Measurements from ENCODE around the gene LRRC42.
"Not testable (repeated sequence)": the region's sequence is repeated elsewhere in the genome, so short reads cannot be mapped to it uniquely, and the experiment has no call there.

Gene LRRC42

GRCh38 chr1:53966794-53967193, 20.6 kb downstream of the LRRC42 start:
- ChIA-PET CTCF (no interaction called here), POLR2A (interaction anchor here (1.4 kb wide), 1 partner anchor 21 kb away, joined by 4 read pairs; the partner anchor contains the start of gene IFT25)
- TF ChIP-seq ZNF384 (IDR thresholded peaks at IDR 0.05) (no peak), PKNOX1 (IDR thresholded peaks at IDR 0.05) (no peak), FOXM1 (IDR thresholded peaks at IDR 0.05; ENCODE audit: borderline replicate concordance) (no peak)
- DNase-seq (ENCODE audit: extremely low spot score) = no peak

- ChIA-PET POLR2A (no interaction called here), CTCF (no interaction called here)
- no peak for DNase-seq (ENCODE audit: extremely low spot score)
- TF ChIP-seq LEF1 (IDR thresholded peaks at IDR 0.05; ENCODE audit: borderline replicate concordance) = no peak
- TF ChIP-seq FOXK2 (IDR thresholded peaks at IDR 0.05) = no peak
- no peak for TF ChIP-seq SP1 (IDR thresholded peaks at IDR 0.05)
- no peak for TF ChIP-seq ARNT (IDR thresholded peaks at IDR 0.05)
- no peak for TF ChIP-seq PKNOX1 (IDR thresholded peaks at IDR 0.05)
- TF ChIP-seq TARDBP (IDR thresholded peaks at IDR 0.05) = no peak
- no peak for TF ChIP-seq FOXM1 (IDR thresholded peaks at IDR 0.05; ENCODE audit: borderline replicate concordance)
- TF ChIP-seq SUZ12 (IDR thresholded peaks at IDR 0.05) = no peak
- no peak for TF ChIP-seq CTBP1 (IDR thresholded peaks at IDR 0.05; ENCODE audit: borderline replicate concordance)
- TF ChIP-seq FOXA1 (IDR thresholded peaks at IDR 0.05) = no peak
- TF ChIP-seq BHLHE40 (IDR thresholded peaks at IDR 0.05; ENCODE audit: borderline replicate concordance) = no peak
- TF ChIP-seq ELF4 (IDR thresholded peaks at IDR 0.05) = no peak
- no peak for TF ChIP-seq HDGF (IDR thresholded peaks at IDR 0.05; ENCODE audit: borderline replicate concordance)
- TF ChIP-seq NFRKB (IDR thresholded peaks at IDR 0.05) = no peak
- no peak for TF ChIP-seq ZNF384 (IDR thresholded peaks at IDR 0.05)
Observed at GRCh38 chr1:53967409-53968124, 21.4 kb downstream of the LRRC42 start.

GRCh38 chr1:53968125-53968513, 22.0 kb downstream of the LRRC42 start:
- POLR2A ChIA-PET = no interaction called here
- CTCF ChIA-PET = no interaction called here
- DNase-seq (ENCODE audit: extremely low spot score) = no peak
- no peak for TF ChIP-seq TARDBP (IDR thresholded peaks at IDR 0.05)
- TF ChIP-seq FOXA1 (IDR thresholded peaks at IDR 0.05) = no peak
- no peak for TF ChIP-seq LEF1 (IDR thresholded peaks at IDR 0.05; ENCODE audit: borderline replicate concordance)
- TF ChIP-seq FOXK2 (IDR thresholded peaks at IDR 0.05) = no peak
- no peak for TF ChIP-seq L3MBTL2 (conservative IDR thresholded peaks at IDR 0.05)
- TF ChIP-seq CTBP1 (IDR thresholded peaks at IDR 0.05; ENCODE audit: borderline replicate concordance) = no peak
- TF ChIP-seq PKNOX1 (IDR thresholded peaks at IDR 0.05) = no peak
- no peak for TF ChIP-seq FOXM1 (IDR thresholded peaks at IDR 0.05; ENCODE audit: borderline replicate concordance)
- TF ChIP-seq NFRKB (IDR thresholded peaks at IDR 0.05) = no peak
- TF ChIP-seq SP1 (IDR thresholded peaks at IDR 0.05) = no peak
- TF ChIP-seq HDGF (IDR thresholded peaks at IDR 0.05; ENCODE audit: borderline replicate concordance) = no peak
- no peak for TF ChIP-seq SUZ12 (IDR thresholded peaks at IDR 0.05)
- TF ChIP-seq ELF4 (IDR thresholded peaks at IDR 0.05) = no peak
- no peak for TF ChIP-seq ZNF384 (IDR thresholded peaks at IDR 0.05)
- no peak for TF ChIP-seq ARNT (IDR thresholded peaks at IDR 0.05)
- TF ChIP-seq BHLHE40 (IDR thresholded peaks at IDR 0.05; ENCODE audit: borderline replicate concordance) = no peak

- CTCF ChIA-PET; POLR2A ChIA-PET; DNase-seq (ENCODE audit: extremely low spot score): not testable (repeated sequence)
Observed at GRCh38 chr1:53969323-53969722, 23.2 kb downstream of the LRRC42 start.

- TF ChIP-seq FOXK2 (IDR thresholded peaks at IDR 0.05) = no peak
- POLR2A ChIA-PET = interaction anchor here (1.7 kb wide), 1 partner anchor 82 kb away, joined by 5 read pairs; the partner anchor contains the start of genes TCEANC2 and TMEM59
- DNase-seq (ENCODE audit: extremely low spot score) = no peak
- CTCF ChIA-PET = interaction anchor here (0.7 kb wide), 1 partner anchor 49 kb away, joined by 6 read pairs; no protein-coding TSS in a partner anchor
Observed at GRCh38 chr1:53971718-53972117, 25.6 kb downstream of the LRRC42 start.

GRCh38 chr1:53975861-53976260, 29.7 kb downstream of the LRRC42 start:
- DNase-seq (ENCODE audit: extremely low spot score) = no peak
- ChIA-PET CTCF (no interaction called here), POLR2A (no interaction called here)
- TF ChIP-seq ZNF384 (IDR thresholded peaks at IDR 0.05) (no peak), CTBP1 (IDR thresholded peaks at IDR 0.05; ENCODE audit: borderline replicate concordance) (no peak), ARNT (IDR thresholded peaks at IDR 0.05) (no peak), TARDBP (IDR thresholded peaks at IDR 0.05) (no peak), FOXA1 (IDR thresholded peaks at IDR 0.05) (no peak), HDGF (IDR thresholded peaks at IDR 0.05; ENCODE audit: borderline replicate concordance) (no peak), SP1 (IDR thresholded peaks at IDR 0.05) (no peak), ELF4 (IDR thresholded peaks at IDR 0.05) (no peak), SUZ12 (IDR thresholded peaks at IDR 0.05) (no peak), LEF1 (IDR thresholded peaks at IDR 0.05; ENCODE audit: borderline replicate concordance) (no peak), FOXM1 (IDR thresholded peaks at IDR 0.05; ENCODE audit: borderline replicate concordance) (no peak), FOXK2 (IDR thresholded peaks at IDR 0.05) (no peak), NFRKB (IDR thresholded peaks at IDR 0.05) (no peak), L3MBTL2 (conservative IDR thresholded peaks at IDR 0.05) (no peak)
